Astrocyte (in vitro differentiated cells and primary cell): Measurements from ENCODE around the gene CSNK1A1.

Experiments
- CTCF ChIP-seq: IDR thresholded peaks from 2 replicates; pipeline ENCODE4 v1.5.1; 2011; ENCODE audit warnings: low read depth, mild to moderate bottlenecking, inconsistent platforms, low read length, moderate library complexity; ENCODE audit not compliant: insufficient read depth
- EZH2 ChIP-seq: IDR thresholded peaks from 2 replicates; pipeline ENCODE4 v1.6.1; 2012; ENCODE audit warnings: mild to moderate bottlenecking, low read length, inconsistent platforms; ENCODE audit not compliant: insufficient read depth

- TF ChIP-seq CTCF (no peak), EZH2 (no peak)
Observed at GRCh38 chr5:149496166-149496565, 55.1 kb downstream of the CSNK1A1 start.
